Left cardiac atrium (tissue), 2 donors: Measurements from ENCODE around the gene PPP4C. TPM values are rescaled to one million over a fixed set of nuclear protein-coding genes. Genes with fewer than 3 reads are reported as not detected.

Experiments used
- total RNA-seq, 2 donors: library from RNA; stranded (reverse); fragmentation: NEBNext Ultra II Directional; extraction: Animal tissue kit (Norgen Biotek cat#: 25700); gene quantifications; one replicate each; pipeline ENCODE4 v1.2.1, GENCODE V29; 2021
- donor health status: DM: no; HTN: yes; CAD: no; lungs with severe emphysema.
- donor health status: DM: yes; HTN: yes; CAD: no.

Gene PPP4C
- total RNA-seq, 2 donors from 2014 or later = 34.2 to 41.1 TPM

Other genes with a start within 250 kb of the PPP4C start
- gene CDIPT, start 212.8 kb upstream of the PPP4C start, total RNA-seq = 10 to 100 TPM; 88.8 to 90.8 TPM
- 1 to 10 TPM in 1 of 2 donors, under 1 TPM in 1; 0.82 to 1.8 TPM for gene SEZ6L2, start 176.4 kb upstream of the PPP4C start, total RNA-seq
- 1 to 10 TPM in 1 of 2 donors, under 1 TPM in 1; 0.59 to 1.0 TPM for gene ASPHD1, start 175.5 kb upstream of the PPP4C start, total RNA-seq
- 10 to 100 TPM in 1 of 2 donors, 1 to 10 TPM in 1; 7.6 to 10.1 TPM for gene KCTD13, start 149.8 kb upstream of the PPP4C start, total RNA-seq
- 10 to 100 TPM; 73.8 to 78.8 TPM for gene TMEM219, start 113.9 kb upstream of the PPP4C start, total RNA-seq
- 10 to 100 TPM; 33.6 to 45.8 TPM for gene TAOK2, start 102.1 kb upstream of the PPP4C start, total RNA-seq
- gene HIRIP3, start 80.4 kb upstream of the PPP4C start, total RNA-seq = 10 to 100 TPM; 13.0 to 18.4 TPM
- gene INO80E, start 79.8 kb upstream of the PPP4C start, total RNA-seq = 10 to 100 TPM; 33.6 to 35.9 TPM
- gene DOC2A, start 65.0 kb upstream of the PPP4C start, total RNA-seq = under 1 TPM; 0.63 to 0.77 TPM
- not detected for gene C16orf92, start 52.8 kb upstream of the PPP4C start, total RNA-seq
- not detected for gene TLCD3B, start 44.7 kb upstream of the PPP4C start, total RNA-seq
- gene ALDOA, start 10.2 kb upstream of the PPP4C start, total RNA-seq = 1,000 to 10,000 TPM; 2,548 to 2,783 TPM
- gene TBX6, start 15.9 kb downstream of the PPP4C start, total RNA-seq = under 1 TPM; 0.55 to 0.80 TPM
- gene YPEL3, start 20.2 kb downstream of the PPP4C start, total RNA-seq = 10 to 100 TPM; 39.5 to 54.1 TPM
- gene GDPD3, start 37.5 kb downstream of the PPP4C start, total RNA-seq = 1 to 10 TPM; 2.6 to 3.4 TPM
- 10 to 100 TPM; 56.9 to 59.6 TPM for gene MAPK3, start 47.2 kb downstream of the PPP4C start, total RNA-seq
- 10 to 100 TPM; 14.8 to 32.0 TPM for gene CORO1A, start 107.6 kb downstream of the PPP4C start, total RNA-seq
- gene BOLA2B, start 117.7 kb downstream of the PPP4C start, total RNA-seq = 10 to 100 TPM; 71.4 to 84.6 TPM
- 10 to 100 TPM; 18.7 to 24.8 TPM for gene SLX1A, start 117.9 kb downstream of the PPP4C start, total RNA-seq
- gene SULT1A3, start 123.3 kb downstream of the PPP4C start, total RNA-seq = 10 to 100 TPM; 12.0 to 22.6 TPM
- gene NPIPB13, start 172.5 kb downstream of the PPP4C start, total RNA-seq = 1 to 10 TPM; 3.2 to 3.4 TPM